GM19240 (cell line): ENCODE data around the gene TSPY10.
"Not testable (repeated sequence)": the region's sequence is repeated elsewhere in the genome, so short reads cannot be mapped to it uniquely, and the experiment has no call there.

ENCODE experiments used
- DNase-seq: peaks from one replicate; pipeline ENCODE4 v3.0.0; 2011; ENCODE audit warnings: low spot score; ENCODE audit not compliant: insufficient read length

TSPY10 gene, protein sequence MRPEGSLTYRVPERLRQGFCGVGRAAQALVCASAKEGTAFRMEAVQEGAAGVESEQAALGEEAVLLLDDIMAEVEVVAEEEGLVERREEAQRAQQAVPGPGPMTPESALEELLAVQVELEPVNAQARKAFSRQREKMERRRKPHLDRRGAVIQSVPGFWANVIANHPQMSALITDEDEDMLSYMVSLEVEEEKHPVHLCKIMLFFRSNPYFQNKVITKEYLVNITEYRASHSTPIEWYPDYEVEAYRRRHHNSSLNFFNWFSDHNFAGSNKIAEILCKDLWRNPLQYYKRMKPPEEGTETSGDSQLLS

DNA sequence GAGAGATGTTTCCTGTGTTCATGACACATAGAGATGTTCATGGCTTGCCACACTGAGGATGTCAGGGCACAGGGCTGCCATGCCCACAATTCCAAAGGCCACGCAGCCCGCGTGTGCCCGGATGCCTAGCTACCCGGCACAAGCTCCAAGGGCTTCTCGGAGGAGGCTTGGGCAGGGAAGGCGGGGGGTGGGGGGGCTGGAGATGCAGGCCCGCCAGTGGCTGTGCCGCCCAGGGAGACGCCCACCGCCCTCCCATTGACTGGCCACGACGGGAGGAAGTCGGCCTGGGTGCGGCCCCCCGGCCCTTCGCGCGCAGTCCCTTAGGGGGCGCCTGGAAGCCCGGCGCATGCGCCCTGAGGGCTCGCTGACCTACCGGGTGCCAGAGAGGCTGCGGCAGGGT lies at the start of gene TSPY10:
TSPY10 (plus strand) TSS at position 301 of the 400 bp plus-strand sequence; CDS start at position 347, 46 bp downstream.
- DNase-seq = not testable (repeated sequence)

DNA sequence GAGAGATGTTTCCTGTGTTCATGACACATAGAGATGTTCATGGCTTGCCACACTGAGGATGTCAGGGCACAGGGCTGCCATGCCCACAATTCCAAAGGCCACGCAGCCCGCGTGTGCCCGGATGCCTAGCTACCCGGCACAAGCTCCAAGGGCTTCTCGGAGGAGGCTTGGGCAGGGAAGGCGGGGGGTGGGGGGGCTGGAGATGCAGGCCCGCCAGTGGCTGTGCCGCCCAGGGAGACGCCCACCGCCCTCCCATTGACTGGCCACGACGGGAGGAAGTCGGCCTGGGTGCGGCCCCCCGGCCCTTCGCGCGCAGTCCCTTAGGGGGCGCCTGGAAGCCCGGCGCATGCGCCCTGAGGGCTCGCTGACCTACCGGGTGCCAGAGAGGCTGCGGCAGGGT lies 40.7 kb upstream of the TSPY10 start, which contains the start of gene TSPY9:
TSPY9 (plus strand) TSS at position 301 of the 400 bp plus-strand sequence; CDS start at position 347, 46 bp downstream.
- DNase-seq = not testable (repeated sequence)

DNA sequence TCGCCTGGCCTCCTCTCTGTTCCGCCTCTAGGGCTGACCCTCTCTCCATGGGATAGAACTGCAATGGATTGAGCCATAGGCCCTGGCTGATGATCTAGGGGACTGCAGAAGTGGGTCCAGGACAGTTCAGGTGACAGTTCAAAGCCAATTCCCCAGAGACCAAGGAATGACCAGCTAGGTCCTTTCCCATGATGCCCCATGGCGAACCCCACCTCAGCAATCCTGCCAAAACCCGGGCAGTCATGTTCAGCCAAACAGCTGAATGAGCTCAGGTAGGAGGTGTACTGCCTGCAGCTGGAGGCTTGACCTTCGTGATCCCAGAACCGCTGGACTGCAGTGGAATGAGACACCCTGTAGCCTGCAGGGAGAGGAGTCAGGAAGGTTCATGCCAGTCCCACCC lies 23.3 kb upstream of the TSPY10 start:
- not testable (repeated sequence) for DNase-seq

DNA sequence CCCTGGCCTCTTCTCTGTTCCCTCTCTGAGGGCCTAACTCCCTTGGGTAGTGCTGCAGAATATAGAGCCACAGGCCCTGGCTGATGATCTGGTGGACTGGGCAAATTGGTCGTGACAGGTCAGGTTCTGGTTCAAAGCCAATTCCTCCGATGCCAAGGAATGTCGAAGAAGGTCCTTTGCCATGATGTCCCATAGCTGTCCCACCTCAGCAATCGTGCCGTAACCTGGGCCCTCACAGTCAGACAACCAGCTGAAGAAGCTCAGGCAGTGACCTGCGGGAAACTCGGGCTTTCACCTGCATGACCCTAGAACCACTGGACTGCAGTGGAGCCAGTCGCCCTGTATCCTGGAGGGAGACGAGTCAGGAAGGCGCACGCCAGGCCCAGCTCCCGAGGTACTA lies 11.4 kb upstream of the TSPY10 start:
- not testable (repeated sequence) for DNase-seq
